ENCODE results near the gene GAK.

GAK gene

GRCh38 chr4:818106-818921 lies 113.8 kb downstream of the GAK start:
- Histone ChIP-seq H3K9me3 (ENCODE audit: severe bottlenecking) (no peaks in the 10 kb centered on the region), H3K27ac (ENCODE audit: poor library complexity, severe bottlenecking) (no peak overlapping the region), H3K36me3 (ENCODE audit: low read depth) (no peaks in the 10 kb centered on the region), H3K4me1 (ENCODE audit: insufficient read depth, poor library complexity, severe bottlenecking) (no peaks in the 10 kb centered on the region), H3K4me3 (ENCODE audit: severe bottlenecking) (no peak overlapping the region), H3K27me3 (ENCODE audit: insufficient read depth, poor library complexity, severe bottlenecking) (peaks cover 48% of the 10 kb centered on the region)
- TF ChIP-seq CTCF (IDR thresholded peaks at IDR 0.05; ENCODE audit: poor library complexity, severe bottlenecking), result no peak
- DNase-seq (ENCODE audit: low spot score) (peak; percentile 70), ATAC-seq (ENCODE audit: low read depth) (no peak)

- no peak overlapping the region for H3K4me3 ChIP-seq (ENCODE audit: severe bottlenecking)
- TF ChIP-seq CTCF (IDR thresholded peaks at IDR 0.05; ENCODE audit: poor library complexity, severe bottlenecking), result no peak
- DNase-seq (ENCODE audit: low spot score) (no peak), ATAC-seq (ENCODE audit: low read depth) (0 out of 3 replicates have a peak, but pooled peaks have one; percentile 14)
- H3K27ac ChIP-seq (ENCODE audit: poor library complexity, severe bottlenecking), result no peak overlapping the region
- no peaks in the 10 kb centered on the region for H3K4me1 ChIP-seq (ENCODE audit: insufficient read depth, poor library complexity, severe bottlenecking)
- no peaks in the 10 kb centered on the region for H3K36me3 ChIP-seq (ENCODE audit: low read depth)
- peaks cover 27% of the 10 kb centered on the region for H3K27me3 ChIP-seq (ENCODE audit: insufficient read depth, poor library complexity, severe bottlenecking)
- H3K9me3 ChIP-seq (ENCODE audit: severe bottlenecking), result no peaks in the 10 kb centered on the region
Observed at GRCh38 chr4:815464-816146, 116.5 kb downstream of the GAK start.

- no peaks in the 10 kb centered on the region for H3K4me1 ChIP-seq (ENCODE audit: insufficient read depth, poor library complexity, severe bottlenecking)
- no peaks in the 10 kb centered on the region for H3K9me3 ChIP-seq (ENCODE audit: severe bottlenecking)
- TF ChIP-seq CTCF (IDR thresholded peaks at IDR 0.05; ENCODE audit: poor library complexity, severe bottlenecking), result no peak
- no peak overlapping the region for H3K4me3 ChIP-seq (ENCODE audit: severe bottlenecking)
- DNase-seq (ENCODE audit: low spot score), result no peak
- ATAC-seq (ENCODE audit: low read depth), result no peak
- no peaks in the 10 kb centered on the region for H3K36me3 ChIP-seq (ENCODE audit: low read depth)
- H3K27me3 ChIP-seq (ENCODE audit: insufficient read depth, poor library complexity, severe bottlenecking), result peaks cover 27% of the 10 kb centered on the region
- no peak overlapping the region for H3K27ac ChIP-seq (ENCODE audit: poor library complexity, severe bottlenecking)
Observed at GRCh38 chr4:814312-814850, 117.7 kb downstream of the GAK start.

- Histone ChIP-seq H3K27ac (ENCODE audit: poor library complexity, severe bottlenecking) (no peak overlapping the region), H3K9me3 (ENCODE audit: severe bottlenecking) (no peaks in the 10 kb centered on the region), H3K36me3 (ENCODE audit: low read depth) (no peaks in the 10 kb centered on the region), H3K4me3 (ENCODE audit: severe bottlenecking) (no peak overlapping the region), H3K27me3 (ENCODE audit: insufficient read depth, poor library complexity, severe bottlenecking) (peaks cover 27% of the 10 kb centered on the region), H3K4me1 (ENCODE audit: insufficient read depth, poor library complexity, severe bottlenecking) (no peaks in the 10 kb centered on the region)
- no peak for DNase-seq (ENCODE audit: low spot score)
- ATAC-seq (ENCODE audit: low read depth), result no peak
- no peak for TF ChIP-seq CTCF (IDR thresholded peaks at IDR 0.05; ENCODE audit: poor library complexity, severe bottlenecking)
Observed at GRCh38 chr4:813900-814299, 118.2 kb downstream of the GAK start.

Data from RWPE2 (cell line).